ENCODE measurements around the gene ZSCAN21.
A peak's percentile ranks its signal among the peaks of the same experiment; 100 is the strongest.
"Not testable (repeated sequence)": the region's sequence is repeated elsewhere in the genome, so short reads cannot be mapped to it uniquely, and the experiment has no call there.

Gene ZSCAN21

DNA sequence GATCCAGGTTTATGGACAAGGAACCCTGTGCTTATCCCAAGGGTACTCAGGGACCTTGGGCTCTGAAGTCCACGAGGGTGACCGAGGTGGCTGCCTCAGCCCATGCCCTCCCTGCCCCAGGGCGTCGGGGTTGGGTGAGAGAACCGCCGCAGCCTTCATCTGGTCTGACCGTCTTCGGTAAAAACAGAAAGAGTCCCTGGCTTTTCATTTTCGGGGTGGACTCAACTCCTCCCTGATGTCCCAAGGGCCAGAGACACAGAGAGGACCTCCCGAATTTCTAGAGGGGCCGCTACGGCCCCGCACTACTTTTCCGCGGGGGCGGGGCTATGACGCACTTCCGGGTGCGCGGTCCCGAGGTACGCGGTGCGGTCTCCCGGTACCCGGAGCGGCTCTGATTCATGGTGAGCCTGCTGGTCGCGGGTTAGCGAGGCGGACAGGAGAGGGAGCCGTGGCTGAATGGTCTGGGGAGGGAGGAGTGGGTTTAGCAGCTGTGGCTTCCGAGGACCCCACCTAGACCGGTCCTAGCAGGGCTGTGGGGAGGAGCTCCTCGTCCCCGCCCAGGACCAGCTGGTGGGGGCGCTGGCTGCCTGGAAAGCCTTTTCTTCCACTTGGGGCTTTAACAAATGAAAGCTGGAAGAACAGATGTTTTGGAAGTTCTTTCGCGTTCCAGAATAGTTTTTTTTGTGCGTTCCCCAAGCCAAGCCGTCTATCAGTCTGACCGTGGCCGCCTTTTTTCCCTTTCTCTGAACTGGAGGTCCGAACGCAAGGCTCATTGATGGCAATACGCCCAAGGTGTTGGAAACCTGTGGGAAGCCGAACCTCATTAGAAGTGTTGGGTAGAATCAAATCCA lies at the start of gene ZSCAN21:
TSS of gene ZSCAN21 (plus strand) at position 334 of the 851 bp plus-strand sequence. CDS start 7,233 bp downstream, outside the sequence.
- in situ Hi-C loops (cut with HindIII; ENCODE audit: low pct_unique_long_range_greater_than_20kb, low sequenced_read_pairs), result no loop called here
- TF ChIP-seq JUND (IDR thresholded peaks at IDR 0.05; ENCODE audit: low read depth), result no peak
- DNase-seq (ENCODE audit: low read depth in 1 of 2, low spot score in 1 of 2), result peak; percentile 62 to 74

DNA sequence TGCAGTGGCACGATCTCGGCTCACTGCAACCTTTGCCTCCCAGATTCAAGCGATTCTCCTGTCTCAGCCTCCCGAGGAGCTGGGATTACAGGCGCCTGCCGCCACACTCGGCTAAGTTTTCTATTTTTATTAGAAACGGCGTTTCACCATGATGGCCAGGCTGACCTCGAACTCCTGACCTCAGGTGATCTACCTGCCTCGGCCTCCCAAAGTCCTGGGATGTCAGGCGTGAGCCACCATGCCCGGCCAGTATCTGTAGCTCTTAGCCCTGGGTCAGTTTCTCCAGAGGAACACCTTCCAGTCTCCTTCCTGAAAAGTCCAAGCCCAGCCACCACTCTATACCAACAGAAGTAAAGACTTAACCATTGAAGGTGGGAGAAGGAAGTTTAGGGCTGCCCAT lies 49.3 kb upstream of the ZSCAN21 start:
- no peak for DNase-seq (ENCODE audit: low read depth in 1 of 2, low spot score in 1 of 2)
- in situ Hi-C loops (cut with HindIII; ENCODE audit: low pct_unique_long_range_greater_than_20kb, low sequenced_read_pairs), result no loop called here
- no peak for TF ChIP-seq JUND (IDR thresholded peaks at IDR 0.05; ENCODE audit: low read depth)

- in situ Hi-C loops (cut with HindIII; ENCODE audit: low pct_unique_long_range_greater_than_20kb, low sequenced_read_pairs), result no loop called here
- DNase-seq (ENCODE audit: low read depth in 1 of 2, low spot score in 1 of 2), result peak; percentile 34 to 75
- no peak for TF ChIP-seq JUND (IDR thresholded peaks at IDR 0.05; ENCODE audit: low read depth)
These were observed 45.6 kb upstream of the ZSCAN21 start for GRCh38 chr7:100003711-100004661.

DNA sequence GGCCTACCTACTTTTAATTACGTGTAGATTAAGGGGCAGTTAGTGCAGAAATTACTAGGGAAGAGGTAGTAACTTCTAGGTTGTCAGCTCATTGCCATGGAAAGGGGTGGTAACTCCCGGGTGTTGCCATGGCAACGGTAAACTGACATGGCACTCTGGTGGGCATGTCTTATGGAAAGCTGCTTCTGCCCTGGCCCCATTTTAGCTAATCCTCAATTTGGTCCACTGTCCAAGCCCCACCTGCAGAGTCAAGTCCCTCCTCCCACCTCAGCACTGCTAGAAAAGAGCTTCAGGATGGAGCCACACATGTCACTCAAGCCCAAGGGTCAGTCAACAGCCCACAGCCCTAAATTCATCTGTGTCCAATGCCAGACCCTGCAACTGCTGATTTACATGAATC lies 41.7 kb upstream of the ZSCAN21 start:
- peak in 1 of 2 experiments; percentile 35 for DNase-seq (ENCODE audit: low read depth in 1 of 2, low spot score in 1 of 2)
- no peak for TF ChIP-seq JUND (IDR thresholded peaks at IDR 0.05; ENCODE audit: low read depth)
- in situ Hi-C loops (cut with HindIII; ENCODE audit: low pct_unique_long_range_greater_than_20kb, low sequenced_read_pairs), result no loop called here

GRCh38 chr7:100008525-100008924 lies 41.0 kb upstream of the ZSCAN21 start:
- peak in 1 of 2 experiments; percentile 78 for DNase-seq (ENCODE audit: low read depth in 1 of 2, low spot score in 1 of 2)

GRCh38 chr7:100009952-100010351 lies 39.6 kb upstream of the ZSCAN21 start:
- DNase-seq (ENCODE audit: low read depth in 1 of 2, low spot score in 1 of 2); in situ Hi-C loops (cut with HindIII; ENCODE audit: low pct_unique_long_range_greater_than_20kb, low sequenced_read_pairs): not testable (repeated sequence)

More at GRCh38 chr7:100008525-100008924, 41.0 kb upstream of the ZSCAN21 start:
- TF ChIP-seq JUND (IDR thresholded peaks at IDR 0.05; ENCODE audit: low read depth), result no peak
- in situ Hi-C loops (cut with HindIII; ENCODE audit: low pct_unique_long_range_greater_than_20kb, low sequenced_read_pairs), result no loop called here

GRCh38 chr7:100010901-100011300 lies 38.7 kb upstream of the ZSCAN21 start:
- no peak for TF ChIP-seq JUND (IDR thresholded peaks at IDR 0.05; ENCODE audit: low read depth)
- in situ Hi-C loops (cut with HindIII; ENCODE audit: low pct_unique_long_range_greater_than_20kb, low sequenced_read_pairs), result no loop called here
- no peak for DNase-seq (ENCODE audit: low read depth in 1 of 2, low spot score in 1 of 2)

GRCh38 chr7:100011516-100011915 lies 38.1 kb upstream of the ZSCAN21 start:
- in situ Hi-C loops (cut with HindIII; ENCODE audit: low pct_unique_long_range_greater_than_20kb, low sequenced_read_pairs), result no loop called here
- TF ChIP-seq JUND (IDR thresholded peaks at IDR 0.05; ENCODE audit: low read depth), result no peak
- no peak for DNase-seq (ENCODE audit: low read depth in 1 of 2, low spot score in 1 of 2)

DNA sequence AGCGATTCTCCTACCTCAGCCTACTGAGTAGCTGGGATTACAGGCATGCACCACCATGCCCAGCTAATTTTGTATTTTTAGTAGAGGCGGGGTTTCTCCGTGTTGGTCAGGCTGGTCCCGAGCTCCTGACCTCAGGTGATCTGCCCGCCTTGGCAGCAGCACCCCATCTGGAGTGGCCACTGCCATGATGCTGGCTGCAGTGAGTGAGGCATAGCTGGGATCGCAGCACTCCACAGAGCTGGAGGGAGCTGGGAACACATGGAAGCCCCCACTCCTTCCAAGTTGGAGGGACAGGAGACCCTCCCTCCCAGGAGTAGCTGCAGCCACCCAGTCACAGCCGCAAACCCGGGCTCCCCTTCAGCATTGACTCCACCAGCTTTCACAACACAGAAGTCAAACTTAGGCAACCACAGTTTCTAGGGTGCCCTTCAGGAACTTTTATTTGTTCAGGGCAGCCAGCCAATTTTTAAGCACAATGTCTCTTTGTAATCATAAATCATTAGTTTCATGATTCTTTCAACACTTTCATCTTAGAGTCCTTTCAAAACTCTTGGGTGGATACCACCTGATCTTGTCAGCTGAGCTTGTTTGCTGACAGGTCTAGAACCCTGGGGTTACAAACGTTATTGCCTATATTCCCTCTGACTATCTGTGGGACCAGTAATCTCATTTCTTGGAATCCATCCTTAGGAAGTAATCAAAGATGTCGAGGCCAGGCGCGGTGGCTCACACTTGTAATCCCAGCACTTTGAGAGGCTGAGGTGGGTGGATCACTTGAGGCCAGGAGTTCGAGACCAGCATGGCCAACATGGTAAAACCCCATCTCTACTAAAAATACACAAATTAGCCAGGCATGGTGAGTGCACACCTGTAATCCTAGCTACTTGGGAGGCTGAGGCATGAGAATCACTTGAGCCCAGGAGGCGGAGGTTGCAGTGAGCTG lies 36.9 kb upstream of the ZSCAN21 start:
- in situ Hi-C loops (cut with HindIII; ENCODE audit: low pct_unique_long_range_greater_than_20kb, low sequenced_read_pairs), result not testable (repeated sequence)
- DNase-seq (ENCODE audit: low read depth in 1 of 2, low spot score in 1 of 2), result peak in 1 of 2 experiments; percentile 26

DNA sequence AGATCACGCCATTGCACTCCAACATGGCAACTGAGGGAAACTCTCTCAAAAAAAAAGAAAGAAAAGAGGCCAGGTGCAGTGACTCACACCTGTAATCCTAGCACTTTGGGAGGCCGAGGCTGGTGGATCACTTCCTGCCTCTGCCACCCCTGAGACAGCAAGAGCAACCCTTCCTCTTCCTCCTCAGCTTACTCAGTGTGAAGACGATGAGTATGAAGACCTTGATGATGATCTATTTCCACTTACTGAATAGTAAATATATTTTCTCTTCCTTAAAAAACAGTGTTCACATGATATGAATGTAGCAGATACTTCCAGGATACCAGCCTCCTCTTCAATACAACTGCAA lies 36.3 kb upstream of the ZSCAN21 start:
- in situ Hi-C loops (cut with HindIII; ENCODE audit: low pct_unique_long_range_greater_than_20kb, low sequenced_read_pairs), result no loop called here
- no peak for TF ChIP-seq JUND (IDR thresholded peaks at IDR 0.05; ENCODE audit: low read depth)
- no peak for DNase-seq (ENCODE audit: low read depth in 1 of 2, low spot score in 1 of 2)

- TF ChIP-seq JUND (IDR thresholded peaks at IDR 0.05; ENCODE audit: low read depth), result no peak
- peak; percentile 74 to 94 for DNase-seq (ENCODE audit: low read depth in 1 of 2, low spot score in 1 of 2)
- in situ Hi-C loops (cut with HindIII; ENCODE audit: low pct_unique_long_range_greater_than_20kb, low sequenced_read_pairs), result no loop called here
These were observed 34.1 kb upstream of the ZSCAN21 start, which contains the start of gene ZKSCAN1 for GRCh38 chr7:100015232-100016214. ZKSCAN1 (plus strand) TSS chr7:100015596; CDS start chr7:100023507, 7,911 bp downstream.
